GM19452 (cell line): ENCODE measurements around the gene TMEM208.

Experiments used
- ATAC-seq: cut with Tn5 transposase; IDR thresholded peaks from one replicate; pipeline ENCODE4 v1.9.1; 2021; ENCODE audit not compliant: unreplicated experiment

Gene TMEM208

DNA sequence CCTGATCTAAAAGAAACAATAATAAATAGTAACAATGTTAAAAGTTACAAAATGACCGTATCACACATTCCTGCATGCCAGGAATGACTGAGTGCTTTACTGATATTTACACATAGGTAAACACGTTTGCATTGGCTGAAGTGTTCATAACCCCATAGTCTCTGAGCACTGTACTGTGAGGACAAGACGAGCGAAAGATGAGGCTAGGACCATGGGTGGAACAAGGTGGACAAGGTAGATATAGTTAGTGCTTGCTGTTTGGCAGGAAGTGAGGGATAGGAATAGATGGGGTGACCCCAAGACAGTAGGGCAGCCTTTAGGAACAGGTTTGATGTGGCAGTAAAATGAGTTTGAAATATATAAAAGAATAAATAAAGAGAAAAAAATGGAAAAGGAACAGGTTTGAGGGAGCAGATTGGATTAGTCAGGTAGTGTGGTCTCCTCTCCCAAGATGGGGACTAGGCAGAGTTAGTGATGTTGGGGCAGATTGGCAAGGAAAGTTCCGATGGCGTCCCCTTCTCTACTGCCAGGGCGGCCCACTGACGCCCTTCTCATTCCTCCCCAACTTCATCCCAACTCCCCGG lies 35.4 kb upstream of the TMEM208 start:
- ATAC-seq: no peak

DNA sequence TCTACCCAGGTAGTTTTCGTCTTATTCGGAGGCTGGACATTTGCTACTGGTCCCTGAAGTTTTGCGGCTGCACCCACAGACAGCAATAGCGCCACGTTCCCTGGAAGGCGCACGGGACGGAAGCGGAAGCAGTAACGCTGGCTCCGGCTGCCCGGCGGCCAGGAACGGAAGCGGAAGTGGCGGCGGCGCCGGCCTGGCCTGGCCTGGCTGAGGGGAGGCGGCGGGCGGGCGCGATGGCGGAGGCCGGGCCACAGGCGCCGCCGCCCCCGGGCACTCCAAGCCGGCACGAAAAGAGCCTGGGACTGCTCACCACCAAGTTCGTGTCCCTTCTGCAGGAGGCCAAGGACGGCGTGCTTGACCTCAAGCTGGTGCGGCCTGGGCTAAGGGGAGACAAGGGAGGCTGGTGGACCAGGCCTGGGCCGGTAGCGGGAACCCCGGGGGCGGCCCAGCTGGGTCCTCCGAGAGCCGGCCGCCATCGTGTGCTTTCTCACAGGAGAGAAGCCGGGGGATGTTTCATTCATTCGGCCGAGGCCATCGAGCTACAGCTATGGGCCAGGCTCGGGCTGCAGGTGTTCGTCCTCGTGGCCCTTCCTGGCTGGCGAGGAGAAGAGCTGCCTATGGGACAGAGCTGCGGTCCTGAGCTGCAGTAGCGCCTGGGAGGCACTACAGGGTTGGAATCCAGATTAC lies 34.8 kb upstream of the TMEM208 start, which contains the start of gene E2F4:
E2F4 (plus strand) TSS at position 161 of the 687 bp plus-strand sequence; CDS start at position 234, 73 bp downstream.
- peak; percentile 82 for ATAC-seq

DNA sequence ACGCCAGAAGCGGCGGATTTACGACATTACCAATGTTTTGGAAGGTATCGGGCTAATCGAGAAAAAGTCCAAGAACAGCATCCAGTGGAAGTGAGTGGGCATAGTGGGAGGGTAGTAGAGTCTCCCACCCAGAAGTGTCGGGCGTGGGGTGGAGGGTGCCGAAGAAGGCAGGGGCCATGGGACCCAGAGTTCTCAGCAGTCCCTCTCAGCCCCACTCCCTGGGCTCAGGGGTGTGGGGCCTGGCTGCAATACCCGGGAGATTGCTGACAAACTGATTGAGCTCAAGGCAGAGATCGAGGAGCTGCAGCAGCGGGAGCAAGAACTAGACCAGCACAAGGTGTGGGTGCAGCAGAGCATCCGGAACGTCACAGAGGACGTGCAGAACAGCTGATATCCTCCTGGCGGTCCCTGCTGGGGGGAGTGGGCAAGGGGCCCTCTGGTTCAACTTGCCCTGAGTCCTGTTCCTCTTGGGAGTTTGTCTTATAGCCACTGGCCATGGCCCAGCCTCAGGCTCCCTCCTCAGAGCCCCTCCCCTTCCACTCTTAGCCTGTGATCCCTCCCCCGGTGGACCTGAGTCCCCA lies 34.1 kb upstream of the TMEM208 start:
- peak; percentile 1 for ATAC-seq

DNA sequence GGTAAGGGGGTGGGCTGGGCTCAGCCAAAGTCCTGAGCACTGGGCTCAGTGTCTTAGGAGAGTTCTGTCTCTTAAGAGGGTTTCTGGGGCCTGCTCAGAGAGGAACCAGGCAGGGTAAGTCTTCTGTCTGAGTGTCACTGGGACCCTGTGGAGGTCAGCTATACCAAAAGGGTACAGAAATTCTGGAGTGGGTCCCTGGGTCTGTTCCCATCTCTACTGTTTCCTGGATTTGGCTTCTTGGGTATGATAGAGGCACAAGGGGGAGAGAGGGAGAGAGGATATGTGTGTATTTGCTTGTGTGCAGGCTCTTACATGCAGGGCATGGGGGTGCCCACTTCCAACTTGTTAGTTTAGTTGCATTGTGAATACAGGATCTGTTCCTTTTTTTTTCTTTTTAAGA lies 33.4 kb upstream of the TMEM208 start:
- ATAC-seq: no peak

DNA sequence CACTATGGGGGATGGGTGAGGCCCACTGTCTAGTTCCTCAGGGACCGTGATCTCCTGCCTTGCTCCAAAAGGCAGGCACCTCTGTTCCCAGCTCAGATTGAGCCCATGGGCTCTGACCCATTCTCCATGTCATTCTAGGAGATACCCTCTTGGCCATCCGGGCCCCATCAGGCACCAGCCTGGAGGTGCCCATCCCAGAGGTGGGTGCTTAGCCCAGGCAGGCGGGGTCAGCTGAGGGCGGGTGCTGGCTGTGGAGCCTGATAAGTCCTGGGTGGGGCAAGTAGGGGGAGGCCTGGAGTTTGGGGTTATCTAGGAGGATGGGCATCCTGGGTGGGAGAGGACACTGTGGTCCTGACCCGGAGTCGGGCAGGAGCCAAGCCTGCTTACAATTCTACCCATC lies 32.7 kb upstream of the TMEM208 start:
- ATAC-seq: no peak

DNA sequence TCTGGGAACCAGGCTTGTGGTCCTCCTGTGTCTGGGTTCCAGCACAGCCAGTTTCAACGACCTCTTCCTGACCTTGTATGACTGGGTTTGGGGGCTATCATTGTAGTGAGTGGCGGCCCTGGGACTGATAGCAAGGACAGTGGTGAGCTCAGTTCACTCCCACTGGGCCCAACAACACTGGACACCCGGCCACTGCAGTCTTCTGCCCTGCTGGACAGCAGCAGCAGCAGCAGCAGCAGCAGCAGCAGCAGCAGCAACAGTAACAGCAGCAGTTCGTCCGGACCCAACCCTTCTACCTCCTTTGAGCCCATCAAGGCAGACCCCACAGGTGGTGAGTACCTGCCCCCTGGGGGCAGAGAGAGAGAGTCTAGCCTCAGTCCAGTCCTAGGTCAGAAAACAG lies 31.3 kb upstream of the TMEM208 start:
- ATAC-seq: no peak

DNA sequence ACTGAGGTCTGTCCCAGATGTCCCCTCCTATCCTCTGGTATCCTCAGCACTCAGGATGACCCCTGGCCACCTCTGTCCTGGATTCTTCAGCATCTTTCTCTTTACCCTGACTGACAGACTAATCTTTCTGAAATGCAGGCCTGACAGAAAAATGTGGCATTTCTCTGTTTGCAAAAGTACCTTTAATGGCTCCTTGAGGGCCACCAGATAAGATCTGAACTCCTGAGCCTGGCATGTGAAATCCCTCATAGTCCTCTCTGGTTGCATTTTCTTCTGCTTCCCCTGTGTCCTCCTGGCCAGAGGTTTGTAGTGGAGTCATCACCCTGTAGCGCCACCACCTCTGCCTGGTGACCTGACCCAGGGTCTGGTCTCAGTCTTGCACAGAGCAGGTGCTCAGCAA lies 30.0 kb upstream of the TMEM208 start:
- ATAC-seq: no peak

DNA sequence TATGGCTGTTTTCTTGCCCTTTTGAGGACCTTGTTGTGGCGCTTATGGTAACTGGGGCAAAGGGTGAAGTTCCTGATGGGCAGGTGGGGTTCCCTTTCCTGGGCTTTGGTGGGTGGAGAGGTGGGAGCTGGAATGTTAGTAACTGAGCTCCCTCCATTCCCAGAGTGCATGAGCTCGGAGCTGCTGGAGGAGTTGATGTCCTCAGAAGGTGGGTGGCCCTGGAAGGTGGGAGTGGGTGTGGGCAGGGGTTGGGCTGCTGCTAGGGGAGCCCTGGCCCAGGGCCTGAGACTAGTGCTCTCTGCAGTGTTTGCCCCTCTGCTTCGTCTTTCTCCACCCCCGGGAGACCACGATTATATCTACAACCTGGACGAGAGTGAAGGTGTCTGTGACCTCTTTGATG lies 29.2 kb upstream of the TMEM208 start:
- no peak for ATAC-seq

DNA sequence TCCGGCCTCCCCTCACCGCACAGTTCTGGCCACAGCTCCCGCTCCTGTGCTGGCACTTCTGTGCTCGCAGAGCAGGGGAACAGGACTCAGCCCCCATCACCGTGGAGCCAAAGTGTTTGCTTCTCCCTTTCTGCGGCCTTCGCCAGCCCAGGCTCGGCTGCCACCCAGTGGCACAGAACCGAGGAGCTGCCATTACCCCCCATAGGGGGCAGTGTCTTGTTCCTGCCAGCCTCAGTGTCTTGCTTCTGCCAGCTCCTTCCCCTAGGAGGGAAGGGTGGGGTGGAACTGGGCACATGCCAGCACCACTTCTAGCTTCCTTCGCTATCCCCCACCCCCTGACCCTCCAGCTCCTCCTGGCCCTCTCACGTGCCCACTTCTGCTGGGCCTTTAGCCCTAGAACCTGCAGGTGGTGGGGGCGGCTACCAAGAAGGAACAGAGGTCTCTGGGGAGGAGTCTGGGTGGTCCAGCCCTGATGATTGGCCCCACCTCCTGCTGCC lies 28.6 kb upstream of the TMEM208 start:
- no peak for ATAC-seq

DNA sequence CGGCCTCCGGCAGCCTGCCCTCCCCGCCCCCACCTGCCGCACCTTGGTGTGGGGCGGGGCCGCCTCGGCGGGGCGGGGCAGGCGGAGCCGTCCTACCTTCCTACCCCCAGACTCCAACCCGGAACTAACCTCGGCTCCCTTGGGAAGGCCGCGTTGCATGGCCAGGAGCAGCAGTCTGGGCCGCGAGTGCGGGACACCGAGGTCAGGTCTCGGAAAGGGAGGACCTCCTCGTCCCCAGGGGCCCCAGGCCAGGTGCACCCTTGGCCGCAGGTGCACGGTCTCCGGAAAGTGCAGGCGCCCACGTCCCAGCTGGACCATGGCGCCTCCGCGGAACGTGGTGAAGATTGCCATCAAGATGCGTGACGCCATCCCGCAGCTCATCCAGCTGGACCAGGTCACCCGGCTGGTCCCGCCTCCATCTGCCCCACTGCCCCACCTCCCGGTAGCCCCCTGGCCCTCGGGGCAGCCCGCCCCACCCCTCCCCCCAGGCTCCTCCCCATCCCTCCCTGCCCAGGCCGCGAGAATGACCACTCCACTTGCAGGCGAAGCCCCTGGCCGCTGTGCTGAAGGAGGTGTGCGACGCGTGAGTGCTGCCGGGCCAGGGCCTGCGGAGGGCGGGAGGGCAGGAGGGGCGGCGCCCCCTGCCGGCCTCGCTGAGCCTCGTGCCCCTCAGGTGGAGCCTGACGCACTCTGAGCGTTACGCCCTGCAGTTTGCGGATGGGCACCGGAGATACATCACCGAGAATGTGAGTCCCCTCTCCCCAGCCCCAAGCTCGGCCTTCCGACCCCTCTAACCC lies 27.7 kb upstream of the TMEM208 start, which contains the start of gene ELMO3:
ELMO3 (plus strand) TSS at position 121 of the 797 bp plus-strand sequence; CDS start at position 317, 196 bp downstream.
- no peak for ATAC-seq

DNA sequence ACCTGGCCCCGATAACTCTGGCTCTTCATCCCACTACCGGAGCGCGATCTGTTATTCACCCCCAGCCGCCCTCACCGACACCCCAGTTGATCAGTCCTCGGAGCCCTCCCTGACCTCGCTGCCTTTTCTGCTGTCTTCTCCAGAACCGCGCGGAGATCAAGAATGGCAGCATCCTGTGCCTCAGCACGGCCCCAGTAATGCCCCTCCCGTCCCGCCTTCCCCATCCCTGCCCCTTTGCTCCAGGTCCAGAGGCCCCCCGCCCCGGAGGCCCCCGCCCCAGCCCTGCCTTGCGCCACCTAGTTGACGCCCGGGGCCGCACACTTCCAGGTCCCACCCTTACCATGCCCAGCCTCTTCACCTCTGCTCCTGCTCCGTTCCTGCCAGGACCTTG lies 27.1 kb upstream of the TMEM208 start:
- no peak for ATAC-seq

DNA sequence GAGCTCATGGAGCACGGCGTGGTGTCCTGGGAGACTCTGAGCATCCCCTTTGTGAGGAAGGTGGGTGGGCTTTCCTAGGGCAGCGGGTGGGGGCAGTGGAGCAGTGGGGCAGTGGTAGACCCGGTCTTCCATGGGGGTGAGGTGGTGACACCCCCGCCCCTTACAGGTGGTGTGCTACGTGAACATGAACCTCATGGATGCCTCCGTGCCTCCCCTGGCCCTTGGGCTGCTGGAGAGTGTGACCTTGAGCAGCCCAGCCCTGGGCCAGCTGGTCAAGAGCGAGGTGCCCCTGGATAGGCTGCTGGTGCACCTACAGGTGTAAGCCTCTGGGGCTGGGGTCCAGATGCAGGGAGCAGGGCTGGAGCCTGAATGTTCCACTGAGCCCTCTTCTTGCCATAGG lies 26.4 kb upstream of the TMEM208 start:
- ATAC-seq: no peak

DNA sequence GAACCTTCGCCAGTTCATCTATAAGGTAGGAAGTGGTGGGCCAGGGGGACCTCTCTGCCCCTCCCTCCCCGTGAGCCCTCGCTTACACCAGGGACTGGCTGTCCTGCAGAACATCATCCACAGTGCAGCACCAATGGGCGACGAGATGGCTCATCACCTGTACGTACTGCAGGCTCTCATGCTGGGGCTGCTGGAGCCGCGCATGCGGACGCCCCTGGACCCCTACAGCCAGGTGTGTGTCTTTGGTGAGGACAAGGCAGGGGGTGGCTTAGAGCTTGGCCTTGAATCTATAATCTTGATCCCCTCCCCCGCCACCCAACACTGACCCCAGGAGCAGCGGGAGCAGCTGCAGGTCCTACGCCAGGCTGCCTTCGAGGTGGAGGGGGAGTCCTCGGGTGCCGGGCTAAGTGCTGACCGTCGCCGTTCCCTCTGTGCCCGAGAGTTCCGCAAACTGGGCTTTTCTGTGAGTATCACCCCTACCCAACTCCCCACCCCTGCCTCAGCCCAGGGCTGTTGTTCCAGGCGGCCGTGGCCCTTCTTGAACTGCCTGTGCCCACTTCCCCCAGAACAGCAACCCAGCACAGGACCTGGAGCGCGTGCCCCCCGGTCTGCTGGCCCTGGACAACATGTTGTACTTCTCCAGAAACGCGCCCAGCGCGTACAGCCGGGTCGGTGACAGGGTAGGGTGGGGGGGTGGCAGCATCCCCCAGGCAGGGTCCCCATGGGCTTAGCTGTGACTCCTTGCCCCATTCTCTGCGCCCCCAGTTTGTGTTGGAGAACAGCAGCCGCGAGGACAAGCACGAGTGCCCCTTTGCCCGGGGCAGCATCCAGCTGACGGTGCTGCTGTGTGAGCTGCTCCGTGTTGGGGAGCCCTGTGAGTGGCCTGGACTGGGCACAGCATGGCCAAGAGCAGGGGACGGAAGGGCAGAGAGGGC lies 25.3 kb upstream of the TMEM208 start:
- ATAC-seq: no peak

DNA sequence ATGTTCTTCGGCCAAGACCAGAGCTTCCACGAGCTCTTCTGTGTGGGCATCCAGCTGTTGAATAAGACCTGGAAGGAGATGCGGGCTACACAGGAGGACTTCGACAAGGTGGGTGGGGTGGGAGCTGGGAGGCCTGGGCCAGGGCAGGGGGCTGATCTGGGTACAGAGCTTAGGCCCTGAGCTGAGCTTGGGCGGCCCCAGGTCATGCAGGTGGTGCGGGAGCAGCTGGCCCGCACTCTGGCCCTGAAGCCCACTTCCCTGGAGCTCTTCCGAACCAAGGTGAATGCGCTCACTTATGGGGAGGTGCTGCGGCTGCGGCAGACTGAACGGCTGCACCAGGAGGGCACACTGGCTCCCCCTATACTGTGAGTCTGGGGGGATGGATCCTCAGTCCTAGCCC lies 24.5 kb upstream of the TMEM208 start:
- no peak for ATAC-seq

DNA sequence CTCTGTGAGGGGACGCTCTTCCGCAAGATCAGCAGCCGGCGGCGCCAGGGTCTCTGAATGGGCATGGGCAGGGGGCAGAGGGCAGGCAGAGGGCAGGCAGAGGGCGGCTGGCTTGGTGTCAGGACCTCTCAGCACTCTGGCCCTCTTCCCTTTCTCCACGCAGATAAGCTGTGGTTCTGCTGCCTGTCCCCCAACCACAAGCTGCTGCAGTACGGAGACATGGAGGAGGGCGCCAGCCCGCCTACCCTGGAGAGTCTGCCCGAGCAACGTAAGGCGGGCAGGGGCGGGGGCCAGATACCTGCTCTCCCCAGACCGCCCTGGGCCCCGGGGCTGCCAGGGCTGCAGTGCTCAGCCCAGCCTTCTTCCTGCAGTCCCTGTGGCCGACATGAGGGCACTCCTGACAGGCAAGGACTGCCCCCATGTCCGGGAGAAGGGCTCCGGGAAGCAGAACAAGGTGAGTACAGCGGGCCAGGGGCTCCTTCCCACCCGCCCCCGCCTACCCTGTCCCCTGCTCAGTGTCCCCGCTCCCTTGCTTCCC lies 23.9 kb upstream of the TMEM208 start:
- ATAC-seq: no peak

DNA sequence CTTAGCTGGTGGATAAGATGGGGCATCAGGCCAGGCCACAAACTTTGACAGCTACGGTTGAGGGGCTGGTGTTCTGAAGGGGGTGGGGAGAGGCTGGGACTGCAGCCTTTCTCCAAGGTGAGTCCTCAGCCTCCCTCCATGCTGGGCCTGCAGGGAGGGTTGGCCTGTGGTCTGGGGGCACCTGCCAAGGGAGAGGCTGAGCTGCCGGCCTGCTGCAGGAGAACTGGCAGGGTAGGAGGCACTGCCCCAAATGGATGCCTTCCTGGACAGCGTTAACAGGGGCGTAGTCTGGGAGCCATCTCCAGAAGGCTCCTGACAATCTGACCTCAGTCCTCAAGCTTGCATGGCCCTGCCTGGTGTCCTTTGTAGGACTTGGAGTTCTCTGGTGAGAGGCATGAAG lies 22.9 kb upstream of the TMEM208 start:
- ATAC-seq: no peak

DNA sequence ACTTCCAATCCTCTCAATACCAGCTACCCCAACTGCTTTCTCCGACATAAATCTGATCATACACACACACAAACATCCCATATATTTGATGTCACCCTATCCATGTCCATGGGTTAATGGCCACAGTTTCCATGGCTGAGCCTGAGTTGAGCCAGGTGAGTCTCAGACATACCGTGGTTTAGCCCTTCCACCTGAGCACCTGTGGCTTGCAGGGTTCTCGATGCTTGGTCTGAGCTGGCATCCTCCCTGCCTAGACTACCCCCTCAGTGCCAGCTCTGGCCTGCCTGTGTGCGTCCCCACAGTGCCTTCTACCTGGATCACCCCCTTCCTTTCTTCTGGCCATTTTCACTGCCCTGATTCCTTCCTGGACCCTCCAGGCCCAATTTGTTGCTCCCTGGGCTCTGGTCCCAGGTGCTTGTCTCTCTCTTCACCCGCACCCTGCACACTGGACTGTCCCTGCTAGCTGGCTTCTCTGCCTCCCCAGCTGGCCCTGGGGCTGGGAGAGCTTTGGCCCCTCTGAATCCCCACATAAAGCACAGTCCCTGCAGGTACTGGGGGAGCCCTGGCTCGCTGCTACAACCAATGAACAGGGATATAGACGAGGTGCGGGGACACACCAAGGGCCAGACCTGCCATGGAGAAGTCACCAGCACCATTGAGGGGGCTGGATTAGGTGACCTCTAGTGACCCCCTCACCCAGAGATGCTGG lies 20.6 kb upstream of the TMEM208 start:
- no peak for ATAC-seq

DNA sequence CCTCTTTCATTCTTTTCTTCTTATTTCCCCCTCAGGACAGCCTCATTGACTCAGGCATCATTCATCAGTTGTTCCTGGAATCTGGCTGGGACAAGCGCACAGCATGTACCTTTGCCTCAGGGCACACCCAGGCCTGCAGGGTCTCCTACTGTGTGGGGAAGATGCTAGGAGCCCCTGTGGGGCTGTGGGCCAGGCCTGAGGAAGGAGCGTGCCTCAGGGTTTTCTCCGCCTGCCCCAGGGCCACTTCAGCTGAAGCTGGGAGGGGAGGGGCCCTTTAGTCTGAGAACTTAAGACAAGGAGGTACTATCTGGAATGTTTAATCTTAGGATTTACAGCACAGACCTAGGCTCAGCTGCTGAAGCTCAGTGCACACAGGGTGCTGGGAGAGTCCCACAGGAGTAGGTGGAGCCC lies 20.1 kb upstream of the TMEM208 start:
- ATAC-seq: no peak

DNA sequence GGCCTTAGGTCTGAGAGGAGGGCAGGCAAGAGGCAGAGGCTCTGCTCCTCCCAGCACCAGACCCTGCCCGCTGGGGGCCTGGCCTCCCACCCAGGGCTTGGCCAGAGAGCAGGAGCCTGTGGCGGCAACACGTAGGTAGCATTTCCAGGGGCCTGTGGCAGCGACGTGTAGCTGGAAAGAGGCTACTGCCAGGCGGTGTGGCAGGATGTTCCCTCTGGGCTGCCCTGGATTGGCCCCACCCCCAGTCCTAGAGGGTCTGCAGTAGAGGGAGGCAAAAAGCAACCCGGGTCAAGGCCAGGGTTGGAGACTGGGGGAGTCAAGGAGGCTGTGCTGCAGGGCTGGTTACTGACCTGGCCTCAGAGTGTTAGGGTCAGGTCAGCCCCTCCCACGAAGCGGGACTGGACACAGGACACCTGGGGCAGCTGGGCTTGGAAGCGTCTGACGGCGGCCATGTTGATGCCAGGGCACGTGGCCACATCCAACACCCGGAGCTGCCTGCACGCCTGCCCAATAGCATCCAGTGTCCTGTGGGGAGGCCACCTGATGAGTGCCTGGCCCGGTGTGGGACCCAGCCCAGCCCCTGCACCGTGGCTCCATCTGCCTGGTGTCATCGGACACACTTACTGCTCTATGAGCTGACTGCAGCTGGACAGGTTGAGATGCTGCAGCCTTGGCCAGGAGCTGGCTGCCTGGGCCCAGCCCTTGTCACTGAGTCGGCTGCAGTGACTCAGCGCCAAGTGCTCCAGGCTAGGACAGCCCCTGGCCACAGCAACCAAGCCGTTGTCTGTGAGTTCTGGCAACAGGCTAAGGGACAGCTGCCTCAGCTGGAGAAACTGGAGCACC lies 19.5 kb upstream of the TMEM208 start:
- no peak for ATAC-seq
